IMR-90 (cell line): ENCODE data around the gene HAVCR2. TPM values are rescaled to one million over a fixed set of nuclear protein-coding genes. Genes with fewer than 3 reads are reported as not detected.
A peak's percentile ranks its signal among the peaks of the same experiment; 100 is the strongest.

Source experiments
- ATAC-seq: fragments of 200-7000 bp; cut with Tn5 transposase; 2 replicates; pipeline ENCODE4 v1.9.1; 2020; ENCODE audit warnings: low read depth, mild to moderate bottlenecking, moderate library complexity
- BruUV-seq: library from RNA; stranded (reverse); fragments of 400-500 nt; replicated peaks from 2 replicates; lab custom pipeline; 2021; lab: Mats Ljungman, UMichigan
- CTCF ChIA-PET: fragments of 300-600 bp; formaldehyde crosslinking; extraction: SDS; loops from one replicate; lab custom pipeline; 2021; ENCODE audit warnings: antibody characterized with exemption; lab: Yijun Ruan, JAX
- POLR2A ChIA-PET: fragments of 300-600 bp; sonication (Branson Sonifier 250); formaldehyde crosslinking; loops from one replicate; lab custom pipeline; 2022; ENCODE audit warnings: antibody characterized with exemption; ENCODE audit not compliant: unreplicated experiment; lab: Charles Lee
- DNase-seq: peaks from one replicate; pipeline ENCODE4 v3.0.0; 2013
- H2AFZ ChIP-seq: replicated peaks from 2 replicates; pipeline ENCODE3; 2013; ENCODE audit warnings: low read length, mild to moderate bottlenecking; ENCODE audit not compliant: poor library complexity
- H2AK5ac ChIP-seq: 2 replicates; pipeline ENCODE4 v1.6.1; 2013; ENCODE audit warnings: low read depth, low read length, inconsistent platforms
- H2AK9ac ChIP-seq: replicated peaks from 2 replicates; pipeline ENCODE3; 2013; ENCODE audit warnings: mild to moderate bottlenecking, low read depth, low read length, moderate library complexity; ENCODE audit not compliant: poor library complexity
- H2BK120ac ChIP-seq: 2 replicates; pipeline ENCODE4 v1.6.1; 2013; ENCODE audit warnings: low read depth, low read length, inconsistent platforms
- H2BK15ac ChIP-seq: 3 replicates; pipeline ENCODE4 v1.6.1; 2013; ENCODE audit warnings: low read depth, low read length, inconsistent platforms
- H2BK20ac ChIP-seq: 2 replicates; pipeline ENCODE4 v1.6.1; 2013; ENCODE audit warnings: low read depth, mild to moderate bottlenecking, inconsistent platforms, low read length, moderate library complexity
- H2BK5ac ChIP-seq: 2 replicates; pipeline ENCODE4 v1.6.1; 2013; ENCODE audit warnings: mild to moderate bottlenecking, low read depth, low read length, inconsistent platforms; ENCODE audit not compliant: poor library complexity, severe bottlenecking
- H3K14ac ChIP-seq: replicated peaks from 2 replicates; pipeline ENCODE4 v1.6.1; 2013; ENCODE audit warnings: low read depth, low read length, inconsistent platforms
- H3K18ac ChIP-seq: 2 replicates; pipeline ENCODE4 v1.6.1; 2013; ENCODE audit warnings: low read depth, low read length, control low read depth
- H3K23ac ChIP-seq: 2 replicates; pipeline ENCODE4 v1.6.1; 2013; ENCODE audit warnings: low read depth, low read length, inconsistent platforms
- H3K27ac ChIP-seq: 2 replicates; pipeline ENCODE4 v1.5.1; 2013; ENCODE audit warnings: mild to moderate bottlenecking, control low read depth, low read length; ENCODE audit not compliant: insufficient read depth
- H3K27me3 ChIP-seq: 2 replicates; pipeline ENCODE4 v1.6.1; 2013; ENCODE audit warnings: low read length; ENCODE audit not compliant: control insufficient read depth, insufficient read depth
- H3K36me3 ChIP-seq: 2 replicates; pipeline ENCODE4 v1.6.1; 2013; ENCODE audit warnings: low read length, mixed read lengths; ENCODE audit not compliant: control insufficient read depth, insufficient read depth
- H3K4ac ChIP-seq: 2 replicates; pipeline ENCODE4 v1.6.1; 2013; ENCODE audit warnings: low read depth, low read length, inconsistent platforms
- H3K4me1 ChIP-seq: 2 replicates; pipeline ENCODE4 v1.6.1; 2013; ENCODE audit warnings: low read length, mixed read lengths; ENCODE audit not compliant: control insufficient read depth, insufficient read depth
- H3K4me2 ChIP-seq: 2 replicates; pipeline ENCODE4 v1.6.1; 2013; ENCODE audit warnings: low read depth, mild to moderate bottlenecking, control low read depth, low read length, moderate library complexity
- H3K4me3 ChIP-seq: 2 replicates; pipeline ENCODE4 v1.5.1; 2013; ENCODE audit warnings: low read depth, mild to moderate bottlenecking, control low read depth, low read length, moderate library complexity; ENCODE audit not compliant: insufficient read depth
- H3K56ac ChIP-seq: 2 replicates; pipeline ENCODE4 v1.6.1; 2013; ENCODE audit warnings: low read length, inconsistent platforms; ENCODE audit not compliant: insufficient read depth; ENCODE audit errors: extremely low read depth
- H3K79me1 ChIP-seq, 2 experiments: 2 replicates each; pipeline ENCODE4 v1.6.1; 2013; ENCODE audit warnings: low read length in 2 of 2, inconsistent platforms in 1 of 2, low read depth in 1 of 2
- H3K9ac ChIP-seq: 2 replicates; pipeline ENCODE4 v1.6.1; 2013; ENCODE audit warnings: low read depth, low read length, control low read depth
- H3K9me1 ChIP-seq: 2 replicates; pipeline ENCODE4 v1.6.1; 2013; ENCODE audit warnings: low read length, inconsistent platforms; ENCODE audit not compliant: insufficient read depth
- H3K9me3 ChIP-seq: 2 replicates; pipeline ENCODE4 v1.6.1; 2013; ENCODE audit warnings: low read length; ENCODE audit not compliant: control insufficient read depth, insufficient read depth
- H4K20me1 ChIP-seq: 2 replicates; pipeline ENCODE4 v1.6.1; 2013; ENCODE audit warnings: low read length, inconsistent platforms; ENCODE audit not compliant: insufficient read depth
- H4K5ac ChIP-seq: 2 replicates; pipeline ENCODE4 v1.6.1; 2013; ENCODE audit warnings: mild to moderate bottlenecking, low read depth, low read length, control low read depth
- H4K8ac ChIP-seq, 2 experiments: 2 replicates each; pipeline ENCODE4 v1.6.1; 2013; ENCODE audit warnings: low read depth in 2 of 2, low read length in 2 of 2, control low read depth in 1 of 2, inconsistent platforms in 1 of 2
- H4K91ac ChIP-seq: 2 replicates; pipeline ENCODE4 v1.6.1; 2013; ENCODE audit warnings: low read depth, low read length, inconsistent platforms; ENCODE audit not compliant: insufficient read depth
- BHLHE40 ChIP-seq: fragments of 150-350 bp; IDR thresholded peaks from 2 replicates; pipeline ENCODE4 v1.6.1; 2016; ENCODE audit warnings: mild to moderate bottlenecking, low read depth, low read length
- CEBPB ChIP-seq: IDR thresholded peaks from 2 replicates; pipeline ENCODE4 v1.6.1; 2012; ENCODE audit warnings: low read depth, low read length, improper control_type of control experiment
- CHD1 ChIP-seq: IDR thresholded peaks from 2 replicates; pipeline ENCODE4 v1.6.1; 2012; ENCODE audit warnings: low read depth, low read length, improper control_type of control experiment
- CTCF ChIP-seq: conservative IDR thresholded peaks from 2 replicates; pipeline ENCODE4 v1.5.1; 2012; ENCODE audit warnings: mild to moderate bottlenecking, low read depth, low read length, improper control_type of control experiment
- FOS ChIP-seq: fragments of 150-350 bp; IDR thresholded peaks from 2 replicates; pipeline ENCODE4 v1.6.1; 2016; ENCODE audit warnings: low read depth, low read length
- MAFK ChIP-seq: IDR thresholded peaks from 2 replicates; pipeline ENCODE4 v1.6.1; 2012; ENCODE audit warnings: low read depth, low read length, improper control_type of control experiment
- MXI1 ChIP-seq: IDR thresholded peaks from 2 replicates; pipeline ENCODE4 v1.6.1; 2012; ENCODE audit warnings: low read depth, mild to moderate bottlenecking, low read length, moderate library complexity, borderline replicate concordance
- NFE2L2 ChIP-seq: fragments of 150-350 bp; IDR thresholded peaks from 2 replicates; pipeline ENCODE4 v1.6.1; 2016; ENCODE audit warnings: low read depth, mild to moderate bottlenecking, low read length
- POLR2A ChIP-seq: IDR thresholded peaks from 2 replicates; pipeline ENCODE4 v1.6.1; 2012; ENCODE audit warnings: mild to moderate bottlenecking, low read depth, low read length
- RAD21 ChIP-seq: IDR thresholded peaks from 2 replicates; pipeline ENCODE4 v1.6.1; 2012; ENCODE audit warnings: low read length, improper control_type of control experiment
- RCOR1 ChIP-seq: IDR thresholded peaks from 2 replicates; pipeline ENCODE4 v1.6.1; 2012; ENCODE audit warnings: mild to moderate bottlenecking, low read length, improper control_type of control experiment; ENCODE audit not compliant: insufficient replicate concordance
- RFX5 ChIP-seq: IDR thresholded peaks from 2 replicates; pipeline ENCODE4 v1.8.0; 2012; ENCODE audit warnings: low read depth, mild to moderate bottlenecking, low read length, moderate library complexity
- SMC3 ChIP-seq: fragments of 150-350 bp; IDR thresholded peaks from 2 replicates; pipeline ENCODE4 v1.6.1; 2016; ENCODE audit warnings: low read depth, mild to moderate bottlenecking, antibody characterized with exemption, low read length, moderate library complexity
- WGBS, 2 experiments: methylation state at CpG; one replicate each; pipeline versions ENCODE4 v1.1.5 to v1.1.7; 2013; ENCODE audit warnings: missing lambda C conversion rate in 2 of 2; ENCODE audit not compliant: insufficient read length in 1 of 2; ENCODE audit errors: extremely low coverage in 2 of 2; 5-methylcytosine and 5-hydroxymethylcytosine counted together
- dilution Hi-C: fragments of 300-500 bp; cut with HindIII; formaldehyde crosslinking; loops from one replicate; pipeline ENCODE4 v1.14.3; 2018; ENCODE audit warnings: low sequenced_read_pairs; ENCODE audit not compliant: unreplicated experiment
- in situ Hi-C: fragments of 300-500 bp; cut with MboI; formaldehyde crosslinking; loops from 3 replicates; pipeline ENCODE4 v1.14.3; 2019; ENCODE audit warnings: low sequenced_read_pairs, inconsistent platforms, mixed read lengths
- intact Hi-C: fragments of 100-400 bp; cut with micrococcal nuclease; formaldehyde crosslinking; loops from 2 replicates; pipeline ENCODE4 v1.10.0; 2022
- polyA plus RNA-seq, 3 experiments: library from polyadenylated mRNA; depleted of rRNA; stranded (reverse); fragments of >200 nt; gene quantifications; 2 replicates each; pipeline ENCODE4 v1.2.3, GENCODE V29; 2012; ENCODE audit warnings: low replicate concordance in 1 of 3
- total RNA-seq: library from RNA; depleted of rRNA; stranded (reverse); fragments of >200 nt; gene quantifications from 2 replicates; pipeline ENCODE4 v1.2.3, GENCODE V29; 2012

The HAVCR2 gene
- total and polyA plus RNA-seq, 2 of the 4 experiments (the other 2 are of a cell fraction), result under 0.01 to 0.07 TPM

- Histone ChIP-seq H3K56ac (no peak overlapping the region), H2AK9ac (no peak overlapping the region), H3K27ac (no peak overlapping the region), H3K9me3 (no peaks in the 10 kb centered on the region), H4K91ac (no peak overlapping the region), H3K9me1 (no peaks in the 10 kb centered on the region), H2BK120ac (no peak overlapping the region), H3K4me1 (no peaks in the 10 kb centered on the region), H2BK15ac (no peak overlapping the region), H3K79me1 (no peaks in the 10 kb centered on the region; a peak in 1 of 4 replicates), H4K20me1 (no peaks in the 10 kb centered on the region), H3K4ac (no peak overlapping the region), H4K8ac (no peak overlapping the region), H3K18ac (no peak overlapping the region), H3K23ac (no peak overlapping the region), H3K4me3 (no peak overlapping the region), H3K36me3 (no peaks in the 10 kb centered on the region), H4K5ac (no peak overlapping the region), H3K4me2 (no peak overlapping the region), H3K14ac (no peak overlapping the region), H2BK5ac (no peak overlapping the region), H3K9ac (no peak overlapping the region), H2AFZ (no peak overlapping the region), H2BK20ac (no peak overlapping the region), H2AK5ac (no peak overlapping the region), H3K27me3 (no peaks in the 10 kb centered on the region)
- in situ Hi-C loops (loop anchor here (25.0 kb wide), 1 partner anchor 1194 kb away; no protein-coding TSS in a partner anchor), intact Hi-C loops (loop anchor here (5.0 kb wide), 3 partner anchors 304 to 1514 kb away; no protein-coding TSS in a partner anchor), dilution Hi-C loops (no loop called here)
- ATAC-seq (no peak), DNase-seq (peak; percentile 21)
- whole genome bisulfite sequencing, 2 experiments, result no CpG with 5 or more reads among the region's 7 CpGs
- BruUV-seq, result no TSS peak
- ChIA-PET CTCF (interaction anchor here (0.6 to 0.7 kb wide), 2 partner anchors 16 to 1127 kb away, joined by 3 to 5 read pairs; no protein-coding TSS in a partner anchor), POLR2A (no interaction called here)
- TF ChIP-seq BHLHE40 (no peak), CEBPB (no peak), SMC3 (no peak), FOS (no peak), RCOR1 (no peak), POLR2A (no peak), MAFK (no peak), CHD1 (no peak), CTCF (no peak), NFE2L2 (no peak), RFX5 (no peak), RAD21 (no peak), MXI1 (no peak)
These were observed 22.1 kb upstream of the HAVCR2 start for GRCh38 chr5:157130925-157131324.
